GM23248 (cell line): Measurements from ENCODE around the gene SRSF8. TPM values are rescaled to one million over a fixed set of nuclear protein-coding genes. Genes with fewer than 3 reads are reported as not detected.

Experiments used
- DNase-seq: peaks from one replicate; pipeline ENCODE4 v3.0.0-alpha.2; 2015
- H2AFZ ChIP-seq: fragments of 200-600 bp; sonication (generic); 2 replicates; pipeline ENCODE4 v1.6.1; 2016; ENCODE audit warnings: antibody characterized with exemption
- H3F3A ChIP-seq: fragments of 200-600 bp; sonication (generic); 2 replicates; pipeline ENCODE4 v1.6.1; 2016; ENCODE audit warnings: mild to moderate bottlenecking, antibody characterized with exemption, mixed run types; ENCODE audit not compliant: insufficient read depth
- H3K27ac ChIP-seq: fragments of 200-600 bp; sonication (generic); 2 replicates; pipeline ENCODE4 v1.5.1; 2016; ENCODE audit warnings: mild to moderate bottlenecking
- H3K27me3 ChIP-seq: fragments of 200-600 bp; sonication (generic); replicated peaks from 2 replicates; pipeline ENCODE4 v1.6.1; 2016; ENCODE audit warnings: mild to moderate bottlenecking; ENCODE audit not compliant: insufficient read depth
- H3K36me3 ChIP-seq: fragments of 200-600 bp; sonication (generic); 2 replicates; pipeline ENCODE4 v1.6.1; 2016; ENCODE audit warnings: low read depth, mild to moderate bottlenecking
- H3K4me1 ChIP-seq: fragments of 200-600 bp; sonication (generic); 2 replicates; pipeline ENCODE4 v1.6.1; 2016; ENCODE audit warnings: mild to moderate bottlenecking; ENCODE audit not compliant: insufficient read depth
- H3K4me2 ChIP-seq: fragments of 200-600 bp; sonication (generic); one replicate; pipeline ENCODE4 v1.6.1; 2016; ENCODE audit warnings: mild to moderate bottlenecking; ENCODE audit not compliant: unreplicated experiment
- H3K4me3 ChIP-seq: fragments of 200-600 bp; sonication (generic); 2 replicates; pipeline ENCODE4 v1.5.1; 2016; ENCODE audit warnings: mild to moderate bottlenecking
- H3K79me2 ChIP-seq: fragments of 200-600 bp; sonication (generic); 2 replicates; pipeline ENCODE4 v1.6.1; 2016; ENCODE audit warnings: mild to moderate bottlenecking; ENCODE audit not compliant: insufficient read depth
- H3K9ac ChIP-seq: fragments of 200-600 bp; sonication (generic); 2 replicates; pipeline ENCODE4 v1.6.1; 2016; ENCODE audit warnings: mild to moderate bottlenecking
- H3K9me2 ChIP-seq: fragments of 200-600 bp; sonication (generic); 2 replicates; pipeline ENCODE4 v1.6.1; 2016; ENCODE audit warnings: mixed run types, mild to moderate bottlenecking, moderate library complexity; ENCODE audit not compliant: insufficient read depth
- H3K9me3 ChIP-seq: fragments of 200-600 bp; sonication (generic); one replicate; pipeline ENCODE4 v1.6.1; 2017; ENCODE audit warnings: low read depth
- H4K20me1 ChIP-seq: fragments of 200-600 bp; sonication (generic); 2 replicates; pipeline ENCODE4 v1.6.0; 2016; ENCODE audit not compliant: insufficient read depth
- EZH2 ChIP-seq: fragments of 200-600 bp; sonication (generic); IDR thresholded peaks from 2 replicates; pipeline ENCODE4 v1.6.1; 2018; ENCODE audit warnings: antibody characterized with exemption, mild to moderate bottlenecking; ENCODE audit not compliant: insufficient read depth, poor library complexity, severe bottlenecking
- EZH2phosphoT487 ChIP-seq: fragments of 200-600 bp; sonication (generic); IDR thresholded peaks from 2 replicates; pipeline ENCODE4 v1.6.1; 2018; ENCODE audit warnings: antibody characterized with exemption, moderate library complexity, mild to moderate bottlenecking, low read depth; ENCODE audit not compliant: insufficient read depth
- WGBS, 2 experiments: methylation state at CpG; one replicate each; pipeline ENCODE4 v1.1.6; 2015 to 2017; ENCODE audit warnings: low lambda C conversion rate in 2 of 2, low coverage in 1 of 2; ENCODE audit errors: missing lambda C conversion rate in 2 of 2; 5-methylcytosine and 5-hydroxymethylcytosine counted together
- in situ Hi-C: fragments of 300-500 bp; cut with MboI; formaldehyde crosslinking; loops from 2 replicates; pipeline ENCODE4 v1.15.0; 2020
- polyA plus RNA-seq: library from polyadenylated mRNA; unstranded; fragments of >200 nt; fragmentation: Nextera tagmentation; extraction: Ambion mirVana; gene quantifications from 2 replicates; pipeline ENCODE4 v1.2.1, GENCODE V29; 2016
- total RNA-seq: library from RNA; depleted of rRNA; stranded (reverse); fragments of >200 nt; shearing (Covaris generic); gene quantifications from 2 replicates; pipeline ENCODE4 v1.2.3, GENCODE V29; 2014

Gene SRSF8
- total and polyA plus RNA-seq, 2 experiments from 2014 or later: 14.8 to 39.4 TPM

- H3K36me3 ChIP-seq: no peaks in the 10 kb centered on the region
- peak overlapping the region; percentile 99 for H3K4me3 ChIP-seq
- no peaks in the 10 kb centered on the region for H3K9me2 ChIP-seq
- peak overlapping the region; percentile 85 for H3K27ac ChIP-seq
- no peaks in the 10 kb centered on the region for H3K9me3 ChIP-seq
- H3K4me2 ChIP-seq: peak overlapping the region; percentile 98
- peak overlapping the region; percentile 91 for H2AFZ ChIP-seq
- no peaks in the 10 kb centered on the region for H3K27me3 ChIP-seq
- TF ChIP-seq EZH2 (no peak), EZH2phosphoT487 (no peak)
- peaks cover 23% of the 10 kb centered on the region for H3F3A ChIP-seq
- in situ Hi-C loops: no loop called here
- H3K4me1 ChIP-seq: peaks cover 12% of the 10 kb centered on the region
- no peaks in the 10 kb centered on the region for H4K20me1 ChIP-seq
- 1% methylated on average over 37 to 72 of the region's 98 CpGs for WGBS, 2 experiments
- DNase-seq: peak; percentile 91
- H3K79me2 ChIP-seq: peaks cover 34% of the 10 kb centered on the region
- peak overlapping the region; percentile 93 for H3K9ac ChIP-seq
These were observed 521 bp downstream of the SRSF8 start for GRCh38 chr11:95067039-95067840.

GRCh38 chr11:95067841-95068219, 1.1 kb downstream of the SRSF8 start:
- H3K9me2 ChIP-seq: no peaks in the 10 kb centered on the region
- peaks cover 34% of the 10 kb centered on the region for H3K79me2 ChIP-seq
- H3K4me2 ChIP-seq: peak overlapping the region; percentile 98
- H3K9me3 ChIP-seq: no peaks in the 10 kb centered on the region
- H3K27me3 ChIP-seq: no peaks in the 10 kb centered on the region
- 1 to 2% methylated on average over 16 of the region's 16 CpGs for WGBS, 2 experiments
- H3K36me3 ChIP-seq: no peaks in the 10 kb centered on the region
- TF ChIP-seq EZH2phosphoT487: no peak
- TF ChIP-seq EZH2: no peak
- peak overlapping the region; percentile 99 for H3K4me3 ChIP-seq
- peak overlapping the region; percentile 91 for H2AFZ ChIP-seq
- peak overlapping the region; percentile 85 for H3K27ac ChIP-seq
- H3K9ac ChIP-seq: peak overlapping the region; percentile 93
- in situ Hi-C loops: no loop called here
- peaks cover 12% of the 10 kb centered on the region for H3K4me1 ChIP-seq
- H4K20me1 ChIP-seq: no peaks in the 10 kb centered on the region
- peaks cover 23% of the 10 kb centered on the region for H3F3A ChIP-seq
- DNase-seq: no peak

- Histone ChIP-seq H3K27me3 (no peaks in the 10 kb centered on the region), H4K20me1 (no peaks in the 10 kb centered on the region), H3K9me2 (no peaks in the 10 kb centered on the region), H3K4me2 (peak overlapping the region; percentile 98), H3K27ac (peak overlapping the region; percentile 85), H3K36me3 (no peaks in the 10 kb centered on the region), H3K79me2 (peaks cover 34% of the 10 kb centered on the region), H3K4me1 (peaks cover 12% of the 10 kb centered on the region), H2AFZ (peak overlapping the region; percentile 91), H3K9me3 (no peaks in the 10 kb centered on the region), H3F3A (peaks cover 23% of the 10 kb centered on the region), H3K9ac (peak overlapping the region; percentile 93), H3K4me3 (peak overlapping the region; percentile 99)
- 0 to 1% methylated on average over 5 of the region's 5 CpGs for WGBS, 2 experiments
- in situ Hi-C loops: no loop called here
- no peak for TF ChIP-seq EZH2
- no peak for TF ChIP-seq EZH2phosphoT487
- DNase-seq: peak; percentile 94
These were observed 1.8 kb downstream of the SRSF8 start for GRCh38 chr11:95068549-95068948.

GRCh38 chr11:95070471-95070870, 3.8 kb downstream of the SRSF8 start:
- WGBS, 2 experiments: 94 to 96% methylated on average over 1 of the region's 1 CpG
- H3K4me2 ChIP-seq: no peak overlapping the region
- peaks cover 12% of the 10 kb centered on the region for H3K4me1 ChIP-seq
- no peak overlapping the region for H3K27ac ChIP-seq
- TF ChIP-seq EZH2phosphoT487 (no peak), EZH2 (no peak)
- no peak overlapping the region for H3K9ac ChIP-seq
- no peaks in the 10 kb centered on the region for H3K36me3 ChIP-seq
- in situ Hi-C loops: loop anchor here (10.0 kb wide), 1 partner anchor 694 kb away; no protein-coding TSS in a partner anchor
- no peaks in the 10 kb centered on the region for H3K27me3 ChIP-seq
- H3F3A ChIP-seq: peaks cover 26% of the 10 kb centered on the region
- no peak overlapping the region for H3K4me3 ChIP-seq
- H3K9me3 ChIP-seq: no peaks in the 10 kb centered on the region
- H3K79me2 ChIP-seq: peaks cover 34% of the 10 kb centered on the region
- no peak for DNase-seq
- H2AFZ ChIP-seq: no peak overlapping the region
- H4K20me1 ChIP-seq: no peaks in the 10 kb centered on the region
- H3K9me2 ChIP-seq: no peaks in the 10 kb centered on the region
